Fibroblast of lung (primary cell): ENCODE results near the gene ATOX1. TPM values are rescaled to one million over a fixed set of nuclear protein-coding genes. Genes with fewer than 3 reads are reported as not detected.

Source experiments
- DNase-seq, 2 donors: peaks; one replicate each; pipeline versions ENCODE4 v3.0.0 to v3.0.0-alpha.2; 2010; ENCODE audit warnings: low read depth in 2 of 2
- H2AFZ ChIP-seq: 2 replicates; pipeline ENCODE4 v1.5.1; 2012; ENCODE audit warnings: low read length, control low read depth, inconsistent platforms
- H3K27ac ChIP-seq: 2 replicates; pipeline ENCODE4 v1.5.1; 2011; ENCODE audit warnings: low read length, control low read depth; ENCODE audit not compliant: insufficient read depth
- H3K27me3 ChIP-seq: 2 replicates; pipeline ENCODE4 v1.5.1; 2011; ENCODE audit warnings: mild to moderate bottlenecking, low read length; ENCODE audit not compliant: control insufficient read depth, insufficient read depth
- H3K36me3 ChIP-seq: 2 replicates; pipeline ENCODE4 v1.5.1; 2011; ENCODE audit warnings: low read length; ENCODE audit not compliant: control insufficient read depth, insufficient read depth
- H3K4me1 ChIP-seq: 2 replicates; pipeline ENCODE4 v1.5.1; 2011; ENCODE audit warnings: low read length; ENCODE audit not compliant: control insufficient read depth, insufficient read depth; ENCODE audit errors: extremely low read depth
- H3K4me2 ChIP-seq: 2 replicates; pipeline ENCODE4 v1.5.1; 2011; ENCODE audit warnings: low read length, control low read depth; ENCODE audit not compliant: insufficient read depth; ENCODE audit errors: extremely low read depth
- H3K4me3 ChIP-seq, 4 experiments: fragments of 200-600 bp in 1 of 4; sonication (generic) in 1 of 4; replicated peaks in 1 of 4; 2 replicates each; pipeline ENCODE4 v1.5.1; 2011 to 2016; ENCODE audit warnings: low read length in 4 of 4, low read depth in 3 of 4, mild to moderate bottlenecking in 3 of 4, control low read depth in 2 of 4, inconsistent platforms in 1 of 4, mixed read lengths in 1 of 4; ENCODE audit not compliant: insufficient read depth in 1 of 4; ENCODE audit errors: control extremely low read depth in 1 of 4
- H3K79me2 ChIP-seq: 2 replicates; pipeline ENCODE4 v1.5.1; 2012; ENCODE audit warnings: mild to moderate bottlenecking, low read length, inconsistent platforms; ENCODE audit not compliant: control insufficient read depth, insufficient read depth
- H3K9ac ChIP-seq: 2 replicates; pipeline ENCODE4 v1.5.1; 2011; ENCODE audit warnings: mild to moderate bottlenecking, low read length, control low read depth; ENCODE audit not compliant: insufficient read depth
- H3K9me3 ChIP-seq: 2 replicates; pipeline ENCODE4 v1.5.1; 2012; ENCODE audit warnings: low read depth, low read length; ENCODE audit not compliant: control insufficient read depth, insufficient read depth
- H4K20me1 ChIP-seq: 2 replicates; pipeline ENCODE4 v1.5.1; 2011; ENCODE audit warnings: low read length; ENCODE audit not compliant: control insufficient read depth, insufficient read depth; ENCODE audit errors: extremely low read depth
- EZH2 ChIP-seq: IDR thresholded peaks from 2 replicates; pipeline ENCODE4 v1.5.1; 2012; ENCODE audit warnings: low read length, control low read depth, mild to moderate bottlenecking; ENCODE audit errors: missing control alignments
- polyA minus RNA-seq: library from RNA; depleted of rRNA, polyadenylated mRNA; stranded (reverse); fragments of >200 nt; gene quantifications from 2 replicates; pipeline ENCODE4 v1.2.3, GENCODE V29; 2011; ENCODE audit warnings: low replicate concordance
- polyA plus RNA-seq, 2 donors: library from polyadenylated mRNA; depleted of rRNA in 1 of 2; stranded (reverse) in 1 of 2; unstranded in 1 of 2; fragments of >200 nt; gene quantifications; 2 replicates each; pipeline ENCODE4 v1.2.1, GENCODE V29; 2011 to 2012; ENCODE audit warnings: missing spikeins in 1 of 2
- total RNA-seq: library from RNA; depleted of rRNA; stranded (reverse); fragments of >200 nt; gene quantifications from 2 replicates; pipeline ENCODE4 v1.2.1, GENCODE V29; 2014
- TF ChIP-seq, protein P1 (sequence below), 2 donors: IDR thresholded peaks in 1 of 2; conservative IDR thresholded peaks in 1 of 2; 1 replicate in 1 of 2; 2 replicates in 1 of 2; pipeline ENCODE4 v1.5.1; 2011 to 2012; ENCODE audit warnings: low read length in 2 of 2, control low read depth in 1 of 2, inconsistent platforms in 1 of 2, low read depth in 1 of 2, mild to moderate bottlenecking in 1 of 2

ATOX1 gene, protein sequence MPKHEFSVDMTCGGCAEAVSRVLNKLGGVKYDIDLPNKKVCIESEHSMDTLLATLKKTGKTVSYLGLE
- total RNA-seq = 48.5 and 59.9 TPM in 2 replicates
- 245 and 375 TPM in 2 replicates for polyA plus RNA-seq
- 286 and 292 TPM in 2 replicates for polyA plus RNA-seq (2012)
- polyA minus RNA-seq = 169 and 197 TPM in 2 replicates

DNA sequence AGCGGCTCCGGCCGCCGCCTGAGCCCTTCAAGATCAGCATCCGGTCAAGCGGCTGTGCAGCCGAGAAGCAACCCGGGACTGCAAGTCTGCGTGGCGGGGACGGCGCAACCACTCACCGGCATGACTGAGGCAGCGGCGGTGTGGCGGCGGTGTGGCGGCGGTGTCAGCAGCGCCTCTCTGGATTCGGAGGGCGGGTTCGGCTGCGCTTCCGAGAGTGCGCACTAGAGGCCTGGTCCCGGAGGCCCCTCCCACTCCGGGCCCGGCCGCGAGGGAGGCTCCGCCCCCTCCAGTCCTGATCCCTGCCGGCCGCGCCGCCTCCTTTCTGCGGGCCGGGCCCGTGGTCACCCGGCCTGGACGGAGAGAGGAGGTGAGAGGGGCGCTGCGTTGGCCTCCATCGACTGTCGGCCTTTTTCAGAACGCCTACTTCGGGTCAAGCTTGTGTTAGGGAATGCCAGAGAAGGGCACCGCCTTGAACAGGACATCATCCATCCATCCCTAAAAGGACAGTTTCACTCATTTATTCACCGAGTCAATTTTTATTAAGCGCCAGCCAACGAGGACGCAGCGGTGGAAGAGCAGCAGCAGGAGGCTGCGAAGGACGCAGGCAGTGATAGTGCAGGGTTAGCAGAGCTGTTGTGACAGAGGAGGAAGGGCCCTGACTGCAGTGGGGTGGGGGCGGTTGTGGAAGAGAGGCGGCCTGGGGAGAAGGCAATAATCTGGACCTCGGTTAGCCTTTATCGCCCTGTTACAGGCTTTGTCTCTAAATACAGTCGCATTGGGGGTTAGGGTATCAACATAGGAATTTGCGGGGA lies at the start of gene ATOX1:
Gene ATOX1 (minus strand): TSS at position 202 of the 812 bp plus-strand sequence. CDS start 80 bp downstream, at position 122.
- TF ChIP-seq, protein P1, sequence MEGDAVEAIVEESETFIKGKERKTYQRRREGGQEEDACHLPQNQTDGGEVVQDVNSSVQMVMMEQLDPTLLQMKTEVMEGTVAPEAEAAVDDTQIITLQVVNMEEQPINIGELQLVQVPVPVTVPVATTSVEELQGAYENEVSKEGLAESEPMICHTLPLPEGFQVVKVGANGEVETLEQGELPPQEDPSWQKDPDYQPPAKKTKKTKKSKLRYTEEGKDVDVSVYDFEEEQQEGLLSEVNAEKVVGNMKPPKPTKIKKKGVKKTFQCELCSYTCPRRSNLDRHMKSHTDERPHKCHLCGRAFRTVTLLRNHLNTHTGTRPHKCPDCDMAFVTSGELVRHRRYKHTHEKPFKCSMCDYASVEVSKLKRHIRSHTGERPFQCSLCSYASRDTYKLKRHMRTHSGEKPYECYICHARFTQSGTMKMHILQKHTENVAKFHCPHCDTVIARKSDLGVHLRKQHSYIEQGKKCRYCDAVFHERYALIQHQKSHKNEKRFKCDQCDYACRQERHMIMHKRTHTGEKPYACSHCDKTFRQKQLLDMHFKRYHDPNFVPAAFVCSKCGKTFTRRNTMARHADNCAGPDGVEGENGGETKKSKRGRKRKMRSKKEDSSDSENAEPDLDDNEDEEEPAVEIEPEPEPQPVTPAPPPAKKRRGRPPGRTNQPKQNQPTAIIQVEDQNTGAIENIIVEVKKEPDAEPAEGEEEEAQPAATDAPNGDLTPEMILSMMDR (conservative IDR thresholded peaks at IDR 0.05 in 1 of 2, IDR thresholded peaks at IDR 0.05 in 1 of 2; ENCODE audit: low read depth in 1 of 2, low read length in 2 of 2) = no peak
- TF ChIP-seq EZH2 = no peak
- Histone ChIP-seq H3K36me3 (no peaks in the 10 kb centered on the region), H3K9ac (peak within 1 kb of the TSS; percentile 76), H3K9me3 (no peaks in the 10 kb centered on the region), H3K27ac (peak within 1 kb of the TSS; percentile 78), H3K79me2 (peaks cover 18% of the 10 kb centered on the region), H3K27me3 (no peaks in the 10 kb centered on the region), H4K20me1 (no peaks in the 10 kb centered on the region), H3K4me2 (peak within 1 kb of the TSS; percentile 98), H3K4me1 (peaks cover 3% of the 10 kb centered on the region), H2AFZ (peak within 1 kb of the TSS; percentile 99), H3K4me3 (peak within 1 kb of the TSS; percentile 82 to 97 (median 90))
- peak; percentile 85 to 88 for DNase-seq

DNA sequence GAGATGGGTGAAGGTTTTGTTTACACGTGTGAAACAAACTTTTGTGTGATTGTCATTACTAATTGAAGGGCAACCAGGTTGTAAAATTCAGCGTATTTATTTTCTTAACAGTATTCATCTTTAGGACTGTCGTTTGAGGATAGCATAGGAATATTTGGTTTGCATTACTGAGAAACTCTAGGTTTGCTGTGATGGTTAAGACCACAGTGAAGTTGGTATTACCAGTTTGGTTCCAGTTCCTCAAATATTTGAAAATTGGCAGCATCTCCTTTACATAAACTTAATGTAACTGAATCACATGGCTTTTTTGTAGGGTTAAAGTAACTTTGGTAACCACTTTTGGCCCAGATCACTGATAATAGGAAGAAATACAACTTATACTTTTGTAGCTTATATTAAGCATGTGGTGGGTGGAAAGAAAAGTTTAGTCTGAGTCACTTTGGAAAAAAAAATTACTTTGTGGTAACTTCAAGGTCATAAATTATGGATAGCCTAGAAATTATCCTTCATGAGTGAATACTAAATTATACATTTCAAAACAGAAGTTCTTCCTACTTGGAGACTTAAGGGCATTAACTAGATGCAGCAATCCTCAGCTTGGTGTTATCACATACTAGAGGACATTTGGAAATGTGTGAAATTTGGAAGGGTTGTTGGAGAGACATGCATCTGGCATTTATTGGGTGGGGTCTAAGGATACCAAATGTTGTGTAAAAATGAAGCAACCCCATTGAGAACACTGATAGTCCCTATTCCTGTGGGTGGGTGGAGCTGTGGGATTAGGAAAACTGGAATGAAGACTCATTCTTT lies 47.2 kb upstream of the ATOX1 start:
- peak; percentile 49 to 91 for DNase-seq
- H3K79me2 ChIP-seq = peaks cover 8% of the 10 kb centered on the region
- H3K27ac ChIP-seq = no peak overlapping the region
- no peaks in the 10 kb centered on the region for H4K20me1 ChIP-seq
- H3K4me1 ChIP-seq = peaks cover 2% of the 10 kb centered on the region
- peaks cover 4% of the 10 kb centered on the region for H3K36me3 ChIP-seq
- H3K4me2 ChIP-seq = no peak overlapping the region
- H3K4me3 ChIP-seq = no peak overlapping the region
- H2AFZ ChIP-seq = no peak overlapping the region
- TF ChIP-seq, protein P1 (conservative IDR thresholded peaks at IDR 0.05 in 1 of 2, IDR thresholded peaks at IDR 0.05 in 1 of 2; ENCODE audit: low read depth in 1 of 2, low read length in 2 of 2) = no peak
- TF ChIP-seq EZH2 = no peak
- no peak overlapping the region for H3K9ac ChIP-seq
- H3K9me3 ChIP-seq = no peaks in the 10 kb centered on the region
- no peaks in the 10 kb centered on the region for H3K27me3 ChIP-seq

DNA sequence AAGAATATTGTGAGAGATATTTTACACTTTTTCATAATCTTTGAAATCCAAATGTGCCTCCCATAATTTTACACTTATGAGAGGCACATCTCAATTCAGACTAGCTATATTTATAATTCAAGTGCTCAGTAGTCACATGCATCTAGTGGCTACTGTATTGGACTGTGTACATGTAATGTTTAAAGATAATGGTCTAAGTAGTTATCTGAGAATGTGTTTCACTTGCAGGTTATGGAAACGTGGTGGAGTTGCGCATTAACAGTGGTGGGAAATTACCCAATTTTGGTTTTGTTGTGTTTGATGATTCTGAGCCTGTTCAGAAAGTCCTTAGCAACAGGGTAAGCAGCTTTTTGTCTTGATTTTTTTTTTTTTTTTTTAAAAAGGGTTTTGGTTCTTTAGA lies 42.1 kb upstream of the ATOX1 start:
- Histone ChIP-seq H3K4me3 (no peak overlapping the region), H3K27me3 (no peaks in the 10 kb centered on the region), H3K4me2 (no peak overlapping the region), H4K20me1 (no peaks in the 10 kb centered on the region), H3K36me3 (peaks cover 3% of the 10 kb centered on the region), H3K9ac (no peak overlapping the region), H2AFZ (no peak overlapping the region), H3K4me1 (peaks cover under 1% of the 10 kb centered on the region), H3K79me2 (peaks cover 18% of the 10 kb centered on the region), H3K9me3 (no peaks in the 10 kb centered on the region), H3K27ac (no peak overlapping the region)
- TF ChIP-seq EZH2 = no peak
- TF ChIP-seq, protein P1 (conservative IDR thresholded peaks at IDR 0.05 in 1 of 2, IDR thresholded peaks at IDR 0.05 in 1 of 2; ENCODE audit: low read depth in 1 of 2, low read length in 2 of 2) = no peak
- no peak for DNase-seq
